ENCODE measurements around the gene LIX1L.

Gene LIX1L

DNA sequence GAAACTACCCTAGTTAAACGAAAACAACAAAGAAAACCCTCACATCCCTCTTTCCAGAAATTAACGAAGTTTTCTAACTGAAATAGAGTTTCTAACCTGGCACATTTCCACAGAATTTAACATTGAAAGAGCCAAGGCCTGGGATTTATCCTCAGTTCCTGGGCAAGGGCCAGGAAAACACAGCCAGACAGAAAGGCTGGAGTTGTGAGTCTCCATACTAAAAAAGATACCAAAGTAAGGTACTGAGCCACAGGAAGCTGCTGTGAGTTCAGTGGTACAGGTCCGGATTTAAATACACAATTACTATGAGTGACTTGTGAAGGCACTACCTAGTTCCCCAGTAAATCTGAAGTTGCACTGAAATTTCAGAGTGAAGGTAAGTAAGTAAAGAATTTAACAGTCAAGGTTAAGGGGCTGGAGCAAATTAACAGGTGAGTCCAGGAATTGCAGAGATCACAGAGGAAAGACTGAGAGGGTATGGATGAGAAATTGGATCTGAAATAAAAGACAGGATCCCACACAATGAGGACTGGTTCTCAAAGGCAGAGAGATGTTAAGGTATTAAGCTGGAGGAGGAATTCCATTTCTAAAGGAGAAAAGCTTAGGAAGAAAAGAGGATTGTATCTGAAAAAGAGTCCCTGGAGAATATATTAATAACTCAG is 905 bp downstream of the LIX1L start:
- H3K4me3 ChIP-seq (ENCODE audit: low read length), result peak overlapping the region; percentile 69
- TF ChIP-seq, protein P1, sequence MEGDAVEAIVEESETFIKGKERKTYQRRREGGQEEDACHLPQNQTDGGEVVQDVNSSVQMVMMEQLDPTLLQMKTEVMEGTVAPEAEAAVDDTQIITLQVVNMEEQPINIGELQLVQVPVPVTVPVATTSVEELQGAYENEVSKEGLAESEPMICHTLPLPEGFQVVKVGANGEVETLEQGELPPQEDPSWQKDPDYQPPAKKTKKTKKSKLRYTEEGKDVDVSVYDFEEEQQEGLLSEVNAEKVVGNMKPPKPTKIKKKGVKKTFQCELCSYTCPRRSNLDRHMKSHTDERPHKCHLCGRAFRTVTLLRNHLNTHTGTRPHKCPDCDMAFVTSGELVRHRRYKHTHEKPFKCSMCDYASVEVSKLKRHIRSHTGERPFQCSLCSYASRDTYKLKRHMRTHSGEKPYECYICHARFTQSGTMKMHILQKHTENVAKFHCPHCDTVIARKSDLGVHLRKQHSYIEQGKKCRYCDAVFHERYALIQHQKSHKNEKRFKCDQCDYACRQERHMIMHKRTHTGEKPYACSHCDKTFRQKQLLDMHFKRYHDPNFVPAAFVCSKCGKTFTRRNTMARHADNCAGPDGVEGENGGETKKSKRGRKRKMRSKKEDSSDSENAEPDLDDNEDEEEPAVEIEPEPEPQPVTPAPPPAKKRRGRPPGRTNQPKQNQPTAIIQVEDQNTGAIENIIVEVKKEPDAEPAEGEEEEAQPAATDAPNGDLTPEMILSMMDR (IDR thresholded peaks at IDR 0.05; ENCODE audit: insufficient read depth, low read depth, low read length, missing control alignments), result no peak

DNA sequence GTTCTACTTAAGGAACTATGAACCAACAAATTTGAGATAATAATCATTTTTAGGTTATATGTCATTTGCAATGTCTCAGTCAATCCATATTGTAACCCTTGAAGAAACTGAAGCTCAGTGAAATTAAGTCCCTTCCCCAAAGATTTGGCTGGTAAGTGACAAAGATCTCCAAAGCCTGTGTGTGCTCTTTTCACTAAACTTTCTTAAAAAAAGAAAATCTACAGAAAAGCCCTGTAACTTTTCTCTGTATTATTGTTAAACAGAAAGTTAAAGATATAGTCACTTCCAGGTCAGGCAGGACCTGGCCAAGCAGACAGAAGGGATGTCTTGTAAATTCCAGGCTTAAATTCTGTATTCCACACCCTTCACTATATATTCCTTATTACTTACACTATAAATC is 1.5 kb downstream of the LIX1L start:
- no peak overlapping the region for H3K4me3 ChIP-seq (ENCODE audit: low read length)
- TF ChIP-seq, protein P1 (IDR thresholded peaks at IDR 0.05; ENCODE audit: insufficient read depth, low read depth, low read length, missing control alignments), result no peak
- DNase-seq (ENCODE audit: low read depth), result no peak

More for the DNA sequence above, 905 bp downstream of the LIX1L start:
- no peak for DNase-seq (ENCODE audit: low read depth)

DNA sequence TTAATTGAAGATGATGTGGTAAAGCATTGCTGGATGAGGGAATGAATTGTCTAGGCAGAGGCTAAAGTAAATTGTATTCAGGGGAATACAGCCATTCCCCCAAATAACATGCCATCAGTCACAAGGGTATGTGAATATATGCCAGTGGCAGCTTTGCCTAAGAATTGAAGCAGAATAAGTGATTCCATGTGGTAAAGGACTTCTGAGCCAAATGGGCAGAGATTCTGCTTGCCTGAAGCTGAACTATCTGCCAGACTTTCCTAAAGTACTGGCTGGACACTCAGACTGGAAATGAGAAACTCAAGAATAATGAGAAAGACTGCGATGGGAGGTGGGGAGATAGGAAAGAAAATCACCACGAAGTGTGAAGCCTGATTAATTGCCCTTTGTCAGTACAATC is 2.4 kb downstream of the LIX1L start:
- no peak for DNase-seq (ENCODE audit: low read depth)
- TF ChIP-seq, protein P1 (IDR thresholded peaks at IDR 0.05; ENCODE audit: insufficient read depth, low read depth, low read length, missing control alignments), result no peak

DNA sequence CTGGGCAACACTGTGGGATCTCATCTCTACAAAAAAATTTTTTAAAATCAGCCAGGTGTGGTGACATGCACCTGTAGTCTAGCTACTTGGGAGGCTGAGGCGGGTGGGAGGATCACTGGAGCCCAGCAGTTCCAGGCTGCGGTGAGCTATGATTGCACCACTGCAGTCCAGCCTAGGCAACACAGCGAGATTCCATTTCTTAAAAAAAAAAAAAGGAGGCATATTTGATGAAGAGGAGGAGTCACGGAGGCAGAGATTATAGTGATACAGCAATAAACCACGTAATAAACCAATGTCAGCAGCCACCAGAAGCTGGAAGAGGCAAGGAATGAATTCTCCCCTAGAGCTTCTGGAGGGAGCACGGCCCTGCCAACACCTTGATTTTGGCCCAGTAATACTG is 4.0 kb downstream of the LIX1L start:
- DNase-seq (ENCODE audit: low read depth), result no peak
- TF ChIP-seq, protein P1 (IDR thresholded peaks at IDR 0.05; ENCODE audit: insufficient read depth, low read depth, low read length, missing control alignments), result no peak
- H3K4me3 ChIP-seq (ENCODE audit: low read length), result no peak overlapping the region

More for the DNA sequence above, 2.4 kb downstream of the LIX1L start:
- H3K4me3 ChIP-seq (ENCODE audit: low read length), result no peak overlapping the region

DNA sequence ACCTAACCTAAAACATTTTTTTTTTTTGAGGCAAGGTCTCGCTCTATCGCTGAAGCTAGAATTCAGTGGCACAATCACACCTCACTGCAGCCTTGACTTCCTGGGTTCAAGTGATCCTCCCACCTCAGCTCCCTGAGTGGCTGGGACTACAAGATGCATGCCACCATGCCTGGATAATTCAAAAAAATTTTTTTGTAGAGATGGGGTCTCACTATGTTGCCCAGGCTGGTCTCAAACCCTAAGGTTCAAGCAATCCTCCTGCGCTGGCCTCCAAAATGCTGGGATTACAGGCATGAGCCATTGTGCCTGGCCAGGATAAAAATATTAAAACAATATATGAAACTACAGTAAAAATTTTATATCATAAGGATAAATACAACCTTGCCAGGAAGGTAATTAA is 4.9 kb downstream of the LIX1L start:
- H3K4me3 ChIP-seq (ENCODE audit: low read length), result no peak overlapping the region
- TF ChIP-seq, protein P1 (IDR thresholded peaks at IDR 0.05; ENCODE audit: insufficient read depth, low read depth, low read length, missing control alignments), result no peak
- no peak for DNase-seq (ENCODE audit: low read depth)

DNA sequence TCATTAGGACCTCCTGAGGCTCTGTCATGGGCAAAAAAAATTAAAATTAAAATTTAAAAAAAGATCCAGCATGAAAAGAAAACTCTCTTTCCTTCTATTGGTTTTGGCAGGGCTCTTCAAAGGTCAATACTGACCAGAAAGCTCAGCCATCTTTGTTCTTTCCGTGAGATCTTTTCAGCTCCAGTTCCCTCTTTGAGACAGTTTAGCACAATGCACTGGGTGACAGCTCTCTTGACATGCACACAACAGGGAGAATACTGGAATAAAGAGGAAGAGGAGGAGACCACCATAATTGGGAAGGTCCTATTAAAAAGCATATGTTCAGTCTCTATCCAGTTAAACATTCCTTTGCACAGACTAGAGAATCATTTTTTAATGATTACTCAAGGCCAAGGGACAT is 6.3 kb downstream of the LIX1L start:
- TF ChIP-seq, protein P1 (IDR thresholded peaks at IDR 0.05; ENCODE audit: insufficient read depth, low read depth, low read length, missing control alignments), result no peak
- no peak for DNase-seq (ENCODE audit: low read depth)
- no peak overlapping the region for H3K4me3 ChIP-seq (ENCODE audit: low read length)

DNA sequence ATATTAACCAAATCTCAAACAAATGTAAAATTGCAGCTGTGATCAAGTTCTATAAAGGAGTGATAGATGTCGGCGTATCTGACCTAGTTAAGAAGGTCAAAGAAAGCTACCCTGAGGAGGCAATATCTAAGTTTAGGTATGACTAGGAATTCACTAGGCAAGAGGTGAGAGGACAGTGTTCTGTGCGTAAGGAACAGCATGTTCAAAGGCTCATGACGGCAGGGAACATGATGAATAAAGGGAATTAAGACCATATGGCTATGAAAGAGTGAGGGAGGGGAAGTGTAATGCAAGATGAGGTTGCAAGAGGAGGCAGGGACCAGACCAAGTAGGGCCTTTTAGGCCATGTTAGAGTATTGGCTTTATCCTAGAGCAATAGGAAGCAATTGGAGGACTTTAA is 8.6 kb downstream of the LIX1L start:
- H3K4me3 ChIP-seq (ENCODE audit: low read length), result no peak overlapping the region
- TF ChIP-seq, protein P1 (IDR thresholded peaks at IDR 0.05; ENCODE audit: insufficient read depth, low read depth, low read length, missing control alignments), result no peak
- DNase-seq (ENCODE audit: low read depth), result no peak

Measured in epithelial cell of esophagus (primary cell).